ENCODE data around the gene CASP8. TPM values are rescaled to one million over a fixed set of nuclear protein-coding genes. Genes with fewer than 3 reads are reported as not detected.

CASP8 gene
- total RNA-seq, 1 experiment from 2014 or later = 28.4 TPM

GRCh38 chr2:201218780-201219179, 41.6 kb upstream of the CASP8 start:
- Histone ChIP-seq H3K36me3 (ENCODE audit: insufficient read depth, low read length, poor library complexity, severe bottlenecking) (no peaks in the 10 kb centered on the region), H3K4me1 (ENCODE audit: insufficient read depth, low read length, poor library complexity, severe bottlenecking) (no peaks in the 10 kb centered on the region), H3K27me3 (replicated peaks; ENCODE audit: insufficient read depth, low read depth, low read length, poor library complexity) (no peaks in the 10 kb centered on the region), H3K27ac (ENCODE audit: low read depth, low read length, poor library complexity, severe bottlenecking) (no peak overlapping the region), H3K9me3 (ENCODE audit: low read depth, low read length, poor library complexity, severe bottlenecking) (no peaks in the 10 kb centered on the region), H3K4me3 (ENCODE audit: low read depth, low read length, poor library complexity, severe bottlenecking) (no peak overlapping the region)
- ChIA-PET POLR2A (ENCODE audit: low non-redundant PET) (no interaction called here), CTCF (no interaction called here)
- DNase-seq (ENCODE audit: low spot score) = no peak
- TF ChIP-seq CTCF (conservative IDR thresholded peaks at IDR 0.05; ENCODE audit: low read depth, low read length) (no peak), EZH2 (IDR thresholded peaks at IDR 0.05; ENCODE audit: borderline replicate concordance, low read depth, low read length, poor library complexity, severe bottlenecking) (no peak)
- intact Hi-C loops (cut with micrococcal nuclease; ENCODE audit: unreplicated experiment) = no loop called here
- no TSS peak for BruUV-seq (replicated peaks)

DNA sequence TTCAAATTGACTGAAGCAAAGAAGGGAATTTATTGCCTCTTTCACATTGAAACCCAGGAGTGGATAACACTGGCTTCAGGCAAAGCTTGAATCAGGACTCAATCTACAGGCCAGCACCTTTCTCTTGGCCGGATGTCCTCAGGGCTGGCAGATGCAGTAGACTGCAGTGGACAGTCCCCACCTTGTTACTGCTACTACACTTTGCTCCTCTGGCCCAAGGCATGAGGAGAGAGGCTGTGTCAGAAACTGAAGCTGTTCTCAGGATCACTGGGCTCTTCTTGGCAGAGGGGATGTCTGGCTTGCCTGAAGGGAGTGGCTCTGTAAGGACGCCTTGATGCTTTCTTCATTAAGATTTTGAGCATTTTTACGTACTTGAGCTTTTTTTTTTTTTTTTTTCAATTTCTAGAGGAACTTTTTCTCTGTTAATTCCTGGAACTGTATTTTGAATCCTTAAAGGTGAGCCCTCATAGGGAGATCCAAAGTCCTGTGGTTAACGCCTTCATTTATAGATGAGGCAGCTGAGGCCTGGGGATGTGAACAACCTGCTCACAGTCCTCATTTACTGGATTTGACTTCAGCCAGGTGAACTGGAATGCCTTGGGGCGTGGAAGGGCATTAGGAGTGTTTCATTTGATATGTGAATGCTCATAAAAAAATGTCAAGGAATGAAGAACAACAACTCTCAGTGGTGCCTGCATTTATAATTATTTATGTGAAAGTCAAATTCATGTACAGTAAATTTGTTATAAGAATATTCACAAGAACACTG, 40.8 kb upstream of the CASP8 start:
- no peak for DNase-seq (ENCODE audit: low spot score)
- no peaks in the 10 kb centered on the region for H3K4me1 ChIP-seq (ENCODE audit: insufficient read depth, low read length, poor library complexity, severe bottlenecking)
- no peak overlapping the region for H3K27ac ChIP-seq (ENCODE audit: low read depth, low read length, poor library complexity, severe bottlenecking)
- TF ChIP-seq EZH2 (IDR thresholded peaks at IDR 0.05; ENCODE audit: borderline replicate concordance, low read depth, low read length, poor library complexity, severe bottlenecking) = no peak
- TF ChIP-seq CTCF (conservative IDR thresholded peaks at IDR 0.05; ENCODE audit: low read depth, low read length) = no peak
- BruUV-seq (replicated peaks) = no TSS peak
- ChIA-PET POLR2A (ENCODE audit: low non-redundant PET) (no interaction called here), CTCF (no interaction called here)
- no peak overlapping the region for H3K4me3 ChIP-seq (ENCODE audit: low read depth, low read length, poor library complexity, severe bottlenecking)
- intact Hi-C loops (cut with micrococcal nuclease; ENCODE audit: unreplicated experiment) = no loop called here
- no peaks in the 10 kb centered on the region for H3K36me3 ChIP-seq (ENCODE audit: insufficient read depth, low read length, poor library complexity, severe bottlenecking)
- no peaks in the 10 kb centered on the region for H3K27me3 ChIP-seq (replicated peaks; ENCODE audit: insufficient read depth, low read depth, low read length, poor library complexity)
- H3K9me3 ChIP-seq (ENCODE audit: low read depth, low read length, poor library complexity, severe bottlenecking) = no peaks in the 10 kb centered on the region

DNA sequence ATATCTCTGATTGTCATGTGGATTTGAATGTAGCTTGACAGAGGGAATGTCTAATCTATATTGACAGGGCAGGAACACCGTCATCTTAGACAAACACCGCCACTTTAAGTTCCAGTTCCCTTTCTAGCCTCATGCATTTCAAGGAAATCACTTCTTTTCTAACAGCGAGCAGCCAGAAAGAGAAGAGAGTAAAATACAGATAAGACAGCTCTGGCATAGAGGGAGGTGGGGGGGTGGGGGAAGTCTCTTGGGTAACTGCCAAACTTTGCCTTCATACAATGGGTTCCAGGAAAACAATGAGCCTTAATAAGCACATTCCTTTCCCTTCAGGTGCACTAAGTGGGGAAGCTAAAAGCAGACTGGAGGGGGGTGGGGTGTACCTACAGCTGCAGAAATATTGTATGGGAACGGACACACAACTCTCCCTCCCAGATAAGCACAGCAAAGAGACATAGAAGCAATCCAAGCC, 40.2 kb upstream of the CASP8 start:
- ChIA-PET CTCF (no interaction called here), POLR2A (ENCODE audit: low non-redundant PET) (no interaction called here)
- intact Hi-C loops (cut with micrococcal nuclease; ENCODE audit: unreplicated experiment) = no loop called here
- Histone ChIP-seq H3K27me3 (replicated peaks; ENCODE audit: insufficient read depth, low read depth, low read length, poor library complexity) (no peaks in the 10 kb centered on the region), H3K9me3 (ENCODE audit: low read depth, low read length, poor library complexity, severe bottlenecking) (no peaks in the 10 kb centered on the region), H3K4me1 (ENCODE audit: insufficient read depth, low read length, poor library complexity, severe bottlenecking) (no peaks in the 10 kb centered on the region), H3K27ac (ENCODE audit: low read depth, low read length, poor library complexity, severe bottlenecking) (no peak overlapping the region), H3K36me3 (ENCODE audit: insufficient read depth, low read length, poor library complexity, severe bottlenecking) (no peaks in the 10 kb centered on the region), H3K4me3 (ENCODE audit: low read depth, low read length, poor library complexity, severe bottlenecking) (no peak overlapping the region)
- TF ChIP-seq CTCF (conservative IDR thresholded peaks at IDR 0.05; ENCODE audit: low read depth, low read length) = no peak
- no peak for TF ChIP-seq EZH2 (IDR thresholded peaks at IDR 0.05; ENCODE audit: borderline replicate concordance, low read depth, low read length, poor library complexity, severe bottlenecking)
- DNase-seq (ENCODE audit: low spot score) = no peak
- no TSS peak for BruUV-seq (replicated peaks)
